GM15510 (cell line): ENCODE data around the gene ALG14.

ENCODE experiments used
- POLR2A ChIP-seq: IDR thresholded peaks from 3 replicates; pipeline ENCODE4 v1.6.1; 2011; ENCODE audit warnings: borderline replicate concordance; ENCODE audit not compliant: insufficient read length; ENCODE audit errors: extremely low read depth

Gene ALG14

GRCh38 chr1:94966033-94966432 lies 106.7 kb downstream of the ALG14 start:
- TF ChIP-seq POLR2A = no peak

- no peak for TF ChIP-seq POLR2A
These were observed 108.9 kb downstream of the ALG14 start for GRCh38 chr1:94963864-94964263.

GRCh38 chr1:94962409-94963265 lies 110.1 kb downstream of the ALG14 start:
- TF ChIP-seq POLR2A = no peak

- no peak for TF ChIP-seq POLR2A
These were observed 110.8 kb downstream of the ALG14 start for GRCh38 chr1:94961988-94962387.

- no peak for TF ChIP-seq POLR2A
These were observed 111.2 kb downstream of the ALG14 start for GRCh38 chr1:94961582-94961981.

- TF ChIP-seq POLR2A = no peak
These were observed 114.7 kb downstream of the ALG14 start for GRCh38 chr1:94958081-94958480.

- TF ChIP-seq POLR2A = no peak
These were observed 116.8 kb downstream of the ALG14 start for GRCh38 chr1:94955767-94956632.

- TF ChIP-seq POLR2A = no peak
These were observed 118.2 kb downstream of the ALG14 start for GRCh38 chr1:94954263-94955220.

GRCh38 chr1:94953746-94954145 lies 119.0 kb downstream of the ALG14 start:
- TF ChIP-seq POLR2A = no peak

GRCh38 chr1:94953107-94953506 lies 119.6 kb downstream of the ALG14 start:
- no peak for TF ChIP-seq POLR2A

GRCh38 chr1:94952539-94952938 lies 120.2 kb downstream of the ALG14 start:
- TF ChIP-seq POLR2A = no peak

- TF ChIP-seq POLR2A = no peak
These were observed 121.1 kb downstream of the ALG14 start for GRCh38 chr1:94951509-94952208.

GRCh38 chr1:94951046-94951445 lies 121.7 kb downstream of the ALG14 start:
- no peak for TF ChIP-seq POLR2A
